Muscle layer of colon (tissue), 2 donors: ENCODE measurements around the gene XRCC1.

Experiments
- H3K27ac ChIP-seq: one replicate; pipeline ENCODE4 v1.7.0; 2013; ENCODE audit warnings: low read depth, mild to moderate bottlenecking, low read length, moderate library complexity
- H3K27me3 ChIP-seq, 2 donors: one replicate each; pipeline ENCODE4 v1.7.0; 2013; ENCODE audit warnings: low read length in 2 of 2, mild to moderate bottlenecking in 2 of 2; ENCODE audit not compliant: insufficient read depth in 2 of 2, control insufficient read depth in 1 of 2
- H3K36me3 ChIP-seq: one replicate; pipeline ENCODE4 v1.7.0; 2013; ENCODE audit warnings: mild to moderate bottlenecking, low read length; ENCODE audit not compliant: insufficient read depth
- H3K4me1 ChIP-seq: one replicate; pipeline ENCODE4 v1.7.0; 2013; ENCODE audit warnings: mild to moderate bottlenecking, low read length; ENCODE audit not compliant: insufficient read depth
- H3K4me3 ChIP-seq, 2 donors: one replicate each; pipeline ENCODE4 v1.7.0; 2013; ENCODE audit warnings: low read length in 2 of 2, low read depth in 1 of 2, mild to moderate bottlenecking in 1 of 2, moderate library complexity in 1 of 2
- H3K9ac ChIP-seq: one replicate; pipeline ENCODE4 v1.7.0; 2013; ENCODE audit warnings: low read length
- H3K9me3 ChIP-seq: one replicate; pipeline ENCODE4 v1.7.0; 2013; ENCODE audit warnings: mild to moderate bottlenecking, low read length
- donor health status: abdominal sarcoma.
- donor health status: Adenocarcinoma of cecum.

Gene XRCC1

DNA sequence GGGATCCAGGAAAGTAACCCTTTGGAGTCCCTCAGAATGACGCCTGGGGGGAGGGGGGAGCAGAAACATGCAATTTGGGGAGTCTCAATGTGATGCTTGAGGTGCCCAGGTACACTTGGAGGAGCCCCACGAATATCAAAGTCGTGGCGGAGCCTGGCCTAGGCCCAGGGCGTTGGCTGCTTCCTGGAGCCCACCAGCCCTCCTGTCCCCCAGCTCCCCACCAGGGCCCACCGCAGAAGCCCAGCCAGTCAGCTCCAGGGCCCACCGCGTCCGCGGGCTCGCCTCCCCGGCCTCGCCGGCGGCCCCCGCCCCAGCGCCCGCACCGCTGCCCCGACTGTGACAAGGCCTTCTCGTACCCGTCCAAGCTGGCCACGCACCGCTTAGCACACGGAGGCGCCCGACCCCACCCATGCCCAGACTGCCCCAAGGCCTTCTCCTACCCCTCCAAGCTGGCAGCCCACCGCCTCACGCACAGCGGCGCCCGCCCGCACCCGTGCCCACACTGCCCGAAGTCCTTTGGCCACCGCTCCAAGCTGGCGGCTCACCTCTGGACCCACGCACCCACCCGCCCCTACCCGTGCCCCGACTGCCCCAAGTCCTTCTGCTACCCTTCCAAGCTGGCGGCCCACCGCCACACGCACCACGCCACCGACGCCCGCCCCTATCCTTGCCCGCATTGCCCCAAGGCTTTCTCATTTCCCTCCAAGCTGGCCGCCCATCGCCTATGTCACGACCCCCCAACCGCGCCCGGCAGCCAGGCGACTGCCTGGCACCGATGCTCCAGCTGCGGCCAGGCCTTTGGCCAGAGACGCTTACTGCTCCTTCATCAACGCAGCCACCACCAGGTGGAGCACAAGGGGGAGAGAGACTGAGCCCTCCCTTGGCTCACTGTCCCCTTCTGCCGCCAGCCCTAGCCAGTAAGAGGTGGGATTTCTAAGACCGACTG, 40.2 kb downstream of the XRCC1 start:
- H3K36me3 ChIP-seq, result peaks cover 3% of the 10 kb centered on the region
- H3K27me3 ChIP-seq, result no peaks in the 10 kb centered on the region
- no peaks in the 10 kb centered on the region for H3K9me3 ChIP-seq
- peak overlapping the region; percentile 41 to 96 for H3K4me3 ChIP-seq
- peaks cover 21% of the 10 kb centered on the region for H3K4me1 ChIP-seq
- peak overlapping the region; percentile 96 for H3K27ac ChIP-seq
- peak overlapping the region; percentile 4 for H3K9ac ChIP-seq

DNA sequence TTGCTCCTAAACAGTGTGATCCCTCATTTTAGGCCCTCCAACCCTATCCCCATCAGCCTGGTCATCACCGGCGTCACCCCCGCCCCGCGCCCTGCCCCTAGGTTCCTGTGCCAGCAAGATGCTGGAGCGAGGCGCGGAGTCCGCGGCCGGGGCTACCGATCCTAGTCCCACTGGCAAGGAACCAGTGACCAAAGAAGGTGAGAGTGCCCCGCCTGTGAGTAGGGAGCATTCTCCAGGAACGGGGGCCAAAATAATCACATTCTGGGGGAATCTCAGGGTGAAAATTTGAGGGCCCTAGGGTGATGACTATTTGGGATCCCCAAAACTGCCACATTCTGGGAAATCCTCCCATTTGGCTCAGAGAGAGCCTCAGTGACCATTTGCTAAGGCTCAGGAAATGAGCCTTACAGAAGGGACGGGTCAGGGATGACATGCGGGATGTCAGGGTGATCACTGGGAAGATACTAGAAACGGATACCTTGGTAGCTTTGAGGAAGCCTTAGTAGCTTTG, 41.0 kb downstream of the XRCC1 start:
- H3K9ac ChIP-seq, result peak overlapping the region; percentile 4

DNA sequence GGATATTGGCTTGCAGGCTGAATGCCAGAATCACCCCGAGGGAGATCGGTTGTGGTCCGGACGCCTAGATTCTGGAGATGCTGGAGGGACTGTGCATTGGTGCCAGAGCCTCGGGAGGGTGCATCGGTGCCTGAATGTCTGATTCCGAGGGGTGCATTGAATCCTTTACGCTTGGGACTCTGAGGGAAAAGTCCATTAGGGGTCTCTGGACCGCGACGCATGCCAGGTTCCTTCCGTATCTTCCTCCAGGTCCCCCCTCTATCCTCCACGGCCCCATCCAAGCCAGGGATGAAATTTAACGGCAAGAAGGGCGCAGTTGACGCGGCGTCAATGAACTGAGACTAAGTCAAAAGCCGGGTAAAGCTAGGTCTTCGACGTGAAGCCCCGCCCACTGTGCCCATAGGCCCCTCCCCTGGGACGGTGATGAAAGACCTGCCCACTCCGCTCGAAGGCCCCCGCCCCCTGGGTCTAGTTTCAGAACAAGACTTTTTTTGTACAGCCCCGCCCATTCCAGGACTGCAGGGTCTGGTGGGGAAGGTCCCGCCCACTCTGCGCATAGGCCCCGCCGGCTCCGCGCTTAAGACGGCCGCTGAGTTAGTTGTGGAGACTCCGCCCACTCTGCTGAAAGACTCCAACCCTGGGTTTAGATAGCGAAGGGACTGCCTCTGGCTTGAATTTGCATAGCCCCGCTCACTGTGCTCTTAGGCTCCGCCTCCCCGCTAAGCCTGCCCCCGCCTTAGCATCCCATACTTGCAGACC, 41.6 kb downstream of the XRCC1 start:
- H3K27me3 ChIP-seq, result no peaks in the 10 kb centered on the region
- peak overlapping the region; percentile 4 for H3K9ac ChIP-seq
- peaks cover 3% of the 10 kb centered on the region for H3K36me3 ChIP-seq
- H3K4me1 ChIP-seq, result peaks cover 21% of the 10 kb centered on the region
- H3K4me3 ChIP-seq, result peak overlapping the region; percentile 59 to 96
- peak overlapping the region; percentile 96 for H3K27ac ChIP-seq
- H3K9me3 ChIP-seq, result no peaks in the 10 kb centered on the region

More for the DNA sequence above, 41.0 kb downstream of the XRCC1 start:
- Histone ChIP-seq H3K27ac (peak overlapping the region; percentile 96), H3K4me1 (peaks cover 21% of the 10 kb centered on the region), H3K9me3 (no peaks in the 10 kb centered on the region), H3K27me3 (no peaks in the 10 kb centered on the region), H3K4me3 (peak overlapping the region; percentile 41 to 96), H3K36me3 (peaks cover 3% of the 10 kb centered on the region)

DNA sequence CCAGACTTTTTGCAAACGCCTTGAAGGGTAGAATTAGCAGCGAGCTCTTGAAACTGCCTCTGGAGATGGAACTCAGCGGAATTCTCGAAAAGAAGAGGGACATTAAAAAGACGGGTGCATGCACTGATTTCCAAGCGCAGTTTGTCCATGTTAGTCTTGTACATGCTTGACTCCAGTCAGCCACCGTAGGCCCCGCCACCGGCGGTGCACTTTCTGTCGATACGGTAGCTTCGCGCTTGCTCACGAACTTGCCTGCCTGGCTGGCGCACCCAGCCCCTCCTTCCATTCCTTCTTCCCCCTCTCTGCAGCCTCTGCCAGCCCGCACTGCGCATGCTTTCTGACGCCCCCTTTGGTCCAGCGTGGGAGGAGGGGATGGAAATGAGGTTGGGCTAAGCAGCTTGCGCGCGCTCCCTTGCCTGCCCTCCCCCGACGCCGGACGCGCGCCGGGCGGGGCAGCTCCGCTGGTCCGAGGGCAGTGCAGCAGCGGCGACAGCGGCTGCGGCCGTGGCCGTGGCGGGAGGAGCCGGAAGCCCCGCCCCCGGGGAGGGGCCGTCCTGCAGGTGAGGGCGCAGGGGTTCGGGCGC, 42.3 kb downstream of the XRCC1 start, which contains the start of gene ZNF575:
Gene ZNF575 (plus strand): TSS at position 227 of the 584 bp plus-strand sequence. CDS start 1,235 bp downstream, outside the sequence.
- peak within 1 kb of the TSS; percentile 96 for H3K27ac ChIP-seq
- H3K9me3 ChIP-seq, result no peaks in the 10 kb centered on the region
- peak within 1 kb of the TSS; percentile 23 for H3K9ac ChIP-seq
- peaks cover 23% of the 10 kb centered on the region for H3K4me1 ChIP-seq
- H3K4me3 ChIP-seq, result peak within 1 kb of the TSS; percentile 59 to 96
- H3K27me3 ChIP-seq, result no peaks in the 10 kb centered on the region
- H3K36me3 ChIP-seq, result no peaks in the 10 kb centered on the region

DNA sequence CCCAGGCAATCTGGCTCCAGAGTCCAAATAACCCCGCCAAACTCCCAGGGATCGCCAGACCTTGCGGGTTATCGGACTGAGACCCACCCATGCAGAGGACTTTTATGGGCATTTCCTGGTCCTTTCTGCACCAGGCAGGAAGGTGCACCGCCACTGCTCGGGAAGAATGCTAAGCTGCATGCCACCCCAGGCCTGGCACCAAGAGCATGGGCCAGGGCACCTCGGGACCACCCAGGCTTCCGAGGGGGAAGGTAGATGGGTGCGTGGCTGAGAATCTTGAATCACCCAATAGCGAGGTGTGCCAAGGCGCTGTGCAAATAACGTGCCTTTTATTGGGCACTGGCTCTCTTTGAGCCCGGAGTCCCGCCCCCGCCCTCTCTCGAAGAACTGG, 42.8 kb downstream of the XRCC1 start:
- Histone ChIP-seq H3K36me3 (no peaks in the 10 kb centered on the region), H3K27me3 (no peaks in the 10 kb centered on the region), H3K4me1 (peaks cover 25% of the 10 kb centered on the region), H3K9ac (peak overlapping the region; percentile 23), H3K27ac (peak overlapping the region; percentile 96), H3K9me3 (no peaks in the 10 kb centered on the region), H3K4me3 (peak overlapping the region; percentile 59 to 96)

DNA sequence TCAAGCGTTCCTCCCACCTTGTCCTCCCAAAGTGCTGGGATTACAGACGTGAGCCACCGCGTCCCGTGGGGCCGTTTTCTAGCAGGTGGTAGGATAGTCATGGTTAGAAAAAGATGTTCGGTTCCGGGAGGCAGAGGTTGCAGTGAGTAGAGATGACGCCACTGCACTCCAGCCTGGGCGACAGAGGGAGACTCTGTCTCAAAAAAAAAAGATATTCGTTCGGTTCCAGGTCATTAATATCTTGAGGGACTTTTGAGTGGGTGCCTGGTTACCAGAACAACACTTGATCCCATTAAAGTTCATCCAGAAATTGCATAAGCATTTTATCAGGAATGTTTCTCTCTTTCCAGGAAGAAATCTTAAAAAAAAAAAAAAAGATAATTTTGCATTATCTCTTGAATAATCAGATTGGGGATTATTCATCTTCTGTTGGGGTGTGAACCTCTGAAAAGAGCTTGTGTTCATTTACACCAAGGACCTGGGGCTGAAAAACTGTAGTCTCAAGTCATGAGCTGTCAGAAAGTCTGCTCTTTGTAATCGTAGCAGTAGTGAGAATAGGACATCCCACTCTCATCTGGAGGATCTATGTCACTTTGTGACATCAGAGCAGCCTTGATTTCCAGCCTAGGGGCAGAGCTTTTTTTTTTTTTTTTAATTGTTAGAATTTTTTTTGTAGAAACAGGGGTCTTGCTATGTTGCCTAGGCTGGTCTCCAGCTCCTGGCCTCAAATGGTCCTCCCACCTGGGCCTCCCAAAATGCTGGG, 47.3 kb downstream of the XRCC1 start:
- Histone ChIP-seq H3K9me3 (no peaks in the 10 kb centered on the region), H3K27me3 (no peaks in the 10 kb centered on the region), H3K4me1 (peaks cover 27% of the 10 kb centered on the region), H3K9ac (no peak overlapping the region), H3K27ac (peak overlapping the region; percentile 10), H3K36me3 (no peaks in the 10 kb centered on the region), H3K4me3 (peak overlapping the region in 1 of 2 donors; percentile 84)

DNA sequence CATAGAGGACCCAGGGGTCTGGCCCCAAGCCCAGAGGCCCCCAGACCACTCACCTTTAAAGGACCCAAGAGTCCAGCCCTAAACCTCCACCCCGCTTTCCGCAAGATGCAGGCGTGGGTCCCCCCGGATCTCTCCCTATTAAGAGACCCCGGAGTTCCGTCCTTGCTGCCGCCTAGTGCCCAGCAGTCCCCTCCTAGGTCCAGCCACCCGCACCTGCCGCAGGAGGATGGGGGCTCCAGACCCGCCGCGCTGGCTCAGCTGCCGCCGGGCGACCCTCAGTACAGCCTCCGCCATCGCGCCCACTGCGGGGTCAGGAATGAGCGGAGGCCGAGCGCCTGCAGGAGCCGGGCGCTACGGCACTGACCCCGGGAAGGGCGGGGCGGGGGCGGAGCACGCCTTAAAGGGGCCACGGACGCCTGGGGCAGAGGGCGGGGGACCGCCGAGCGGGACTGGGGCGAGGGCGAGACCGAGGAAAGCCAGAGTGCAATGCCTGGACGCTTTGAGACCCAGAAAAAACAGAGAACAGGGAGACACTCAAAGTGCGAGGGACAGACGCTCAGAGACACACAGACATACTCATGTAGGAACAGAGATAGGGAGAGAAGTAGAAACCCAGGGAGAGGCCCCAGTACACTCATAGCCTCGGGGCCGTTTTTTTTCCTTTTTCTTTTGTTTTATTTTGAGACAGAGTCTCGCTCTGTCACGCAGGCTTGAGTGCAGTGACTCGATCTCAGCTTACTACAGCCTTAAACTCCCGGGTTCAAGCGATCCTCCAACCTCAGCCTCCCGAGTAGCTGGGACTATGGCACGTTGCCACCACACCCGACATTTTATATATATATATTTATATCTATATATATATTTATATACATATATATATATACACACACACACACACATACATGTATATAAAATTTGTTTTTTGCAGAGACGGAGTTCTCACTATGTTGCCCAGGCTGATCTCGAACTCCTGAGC, 48.2 kb downstream of the XRCC1 start, which contains the start of gene ETHE1:
Gene ETHE1 (minus strand): TSS at position 318 of the 976 bp plus-strand sequence. CDS start 24 bp downstream, at position 294.
- Histone ChIP-seq H3K4me3 (peak within 1 kb of the TSS; percentile 79 to 84), H3K36me3 (no peaks in the 10 kb centered on the region), H3K27me3 (no peaks in the 10 kb centered on the region), H3K4me1 (peaks cover 21% of the 10 kb centered on the region), H3K9me3 (no peaks in the 10 kb centered on the region), H3K27ac (peak within 1 kb of the TSS; percentile 91), H3K9ac (peak within 1 kb of the TSS; percentile 56)

- peak overlapping the region; percentile 79 to 84 for H3K4me3 ChIP-seq
- no peaks in the 10 kb centered on the region for H3K9me3 ChIP-seq
These were observed 49.2 kb downstream of the XRCC1 start for GRCh38 chr19:43525836-43526771.

More at GRCh38 chr19:43525836-43526771, 49.2 kb downstream of the XRCC1 start:
- H3K36me3 ChIP-seq, result no peaks in the 10 kb centered on the region
- H3K9ac ChIP-seq, result peak overlapping the region; percentile 56
- peaks cover 19% of the 10 kb centered on the region for H3K4me1 ChIP-seq
- H3K27ac ChIP-seq, result peak overlapping the region; percentile 91
- H3K27me3 ChIP-seq, result no peaks in the 10 kb centered on the region
